Camera-type eye (tissue), 1 donor: ENCODE measurements around the gene IGFL4. TPM values are rescaled to one million over a fixed set of nuclear protein-coding genes. Genes with fewer than 3 reads are reported as not detected.

Source experiments
- total RNA-seq: library from RNA; depleted of rRNA; stranded (reverse); fragments of >200 nt; gene quantifications from one replicate; pipeline ENCODE4 v1.2.3, GENCODE V29; 2014

IGFL4 gene
- total RNA-seq, result 0.77 TPM

DNA sequence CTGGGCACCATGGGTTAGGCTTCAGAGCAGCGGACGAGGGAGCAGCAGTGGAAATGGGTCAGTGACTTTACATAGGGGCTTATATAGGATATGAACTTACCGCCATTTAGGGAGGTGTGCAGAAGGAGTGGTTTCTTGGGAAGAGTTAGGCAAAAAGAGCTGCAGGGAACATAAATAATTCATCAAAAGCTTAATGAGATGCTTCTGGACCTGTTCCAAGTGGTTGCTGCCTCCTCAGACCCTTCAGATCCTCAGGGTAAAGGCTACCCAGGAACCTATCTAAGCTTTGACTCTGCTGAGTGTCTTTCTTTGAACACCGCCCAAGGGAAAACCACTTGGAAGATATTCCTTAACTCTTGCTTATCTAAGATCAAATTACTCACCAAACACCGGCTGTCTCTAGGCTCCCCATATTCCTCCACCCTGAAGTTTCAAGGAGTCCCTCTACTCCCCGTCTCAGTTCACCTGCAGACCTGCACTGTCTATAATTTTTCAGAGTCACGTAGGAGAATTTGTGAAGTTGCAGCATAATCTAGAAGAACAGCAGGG, at the start of gene IGFL4:
IGFL4 (minus strand) TSS at position 51 of the 549 bp plus-strand sequence; CDS start at position 11, 40 bp downstream.

DNA sequence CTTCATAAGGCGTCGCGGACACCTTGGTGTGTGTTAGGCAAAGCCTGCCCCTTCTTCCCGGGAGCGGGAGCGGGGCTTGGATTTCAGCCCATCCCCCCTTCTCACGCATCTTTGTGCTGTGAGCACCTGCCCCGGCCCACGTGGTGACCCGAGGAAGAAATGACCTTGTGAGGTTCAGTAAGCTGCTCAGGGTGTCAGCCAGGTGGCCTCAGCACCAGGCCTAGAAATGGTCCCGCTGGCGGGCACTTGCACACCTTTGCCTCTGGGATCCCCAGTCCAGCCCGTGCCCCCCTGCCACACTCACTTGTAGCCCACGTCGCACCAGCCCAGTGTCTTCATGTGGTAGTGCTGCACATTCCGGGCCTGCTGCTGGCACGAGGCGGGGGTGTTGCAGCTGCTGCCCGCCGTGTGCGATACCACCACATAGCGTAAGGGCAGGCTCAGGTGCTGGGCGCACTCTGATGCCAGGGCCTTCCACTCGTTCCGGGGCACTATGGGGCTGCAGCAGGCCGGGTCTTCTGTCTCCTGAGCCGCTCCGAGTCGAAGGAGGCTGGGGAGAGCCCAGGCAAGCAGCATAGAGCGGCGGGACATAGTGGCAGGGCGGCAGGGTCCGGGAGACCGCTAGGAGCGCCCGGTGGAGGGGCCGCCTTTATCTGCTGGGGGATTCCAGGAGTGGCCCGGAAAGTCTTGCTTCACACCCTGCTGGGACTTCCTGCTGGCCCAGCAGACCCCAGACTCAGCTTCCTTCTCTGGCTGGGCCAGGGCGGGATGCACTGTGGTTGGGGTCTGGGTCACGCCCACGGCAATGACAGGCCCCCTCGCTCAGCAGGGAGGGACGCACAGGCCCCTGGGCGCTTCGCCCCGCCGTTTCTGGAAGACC, 18.1 kb downstream of the IGFL4 start, which contains the start of gene PGLYRP1:
PGLYRP1 (minus strand) TSS at position 623 of the 880 bp plus-strand sequence; CDS start at position 591, 32 bp downstream.

DNA sequence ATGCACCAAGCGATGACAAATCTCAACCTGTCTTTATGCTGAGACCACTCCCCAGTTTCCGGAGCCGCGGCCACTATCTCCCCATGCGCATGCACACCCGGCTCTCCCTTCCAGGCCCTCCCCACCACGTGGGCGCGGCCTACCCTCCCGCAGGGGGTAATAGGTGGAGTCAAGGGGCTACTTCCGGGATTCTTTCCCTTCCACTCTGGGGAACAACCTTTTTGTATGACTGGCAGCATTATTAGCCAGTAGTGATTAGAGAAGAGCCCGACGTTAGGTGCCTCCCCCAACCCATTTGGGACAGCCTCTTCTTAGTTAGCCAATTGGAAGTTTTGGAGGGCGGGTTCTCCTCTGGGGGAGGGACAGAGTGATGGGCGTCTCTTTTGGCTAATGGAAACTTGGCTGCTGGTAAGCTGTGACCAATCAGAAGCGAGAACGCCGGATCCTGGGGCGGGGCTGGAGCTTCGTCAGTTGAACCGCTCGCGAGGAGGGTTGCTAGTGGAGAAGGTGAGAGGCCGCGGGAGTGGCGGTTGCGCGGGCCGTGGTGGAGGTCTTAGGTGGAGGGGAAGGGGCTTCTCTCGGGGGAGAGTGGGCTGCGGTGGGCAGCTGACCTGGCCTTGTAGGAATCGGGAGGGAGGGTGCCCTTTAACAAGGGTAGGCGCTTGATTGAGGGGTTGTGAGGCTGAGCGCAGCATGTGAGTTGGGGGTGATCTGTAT, 45.6 kb downstream of the IGFL4 start, which contains the start of gene CCDC61:
CCDC61 (plus strand) TSS at position 470 of the 717 bp plus-strand sequence. CDS start 7,552 bp downstream, outside the sequence.

Other genes starting within 250 kb of the IGFL4 start
- gene DMWD, start 248.2 kb downstream of the IGFL4 start, total RNA-seq, result 49.6 TPM
- gene RSPH6A, start 225.7 kb downstream of the IGFL4 start, total RNA-seq, result 0.22 TPM
- 49.0 TPM for gene SYMPK, start 177.9 kb downstream of the IGFL4 start, total RNA-seq
- not detected for gene FOXA3, start 176.7 kb downstream of the IGFL4 start, total RNA-seq
- gene IRF2BP1, start 154.9 kb downstream of the IGFL4 start, total RNA-seq, result 39.5 TPM
- gene MYPOP, start 138.4 kb downstream of the IGFL4 start, total RNA-seq, result 3.2 TPM
- not detected for gene NANOS2, start 126.2 kb downstream of the IGFL4 start, total RNA-seq
- 10.1 TPM for gene NOVA2, start 67.1 kb downstream of the IGFL4 start, total RNA-seq
- 10.3 TPM for gene CCDC61, start 45.5 kb downstream of the IGFL4 start, total RNA-seq
- 0.93 TPM for gene PGLYRP1, start 17.9 kb downstream of the IGFL4 start, total RNA-seq
- not detected for gene IGFL3, start 83.7 kb upstream of the IGFL4 start, total RNA-seq
- gene IGFL2, start 107.2 kb upstream of the IGFL4 start, total RNA-seq, result not detected
- not detected for gene IGFL1, start 188.7 kb upstream of the IGFL4 start, total RNA-seq